ENCODE data around the gene ATP2A1.
"Not testable (repeated sequence)": the region's sequence is repeated elsewhere in the genome, so short reads cannot be mapped to it uniquely, and the experiment has no call there.

The ATP2A1 gene

DNA sequence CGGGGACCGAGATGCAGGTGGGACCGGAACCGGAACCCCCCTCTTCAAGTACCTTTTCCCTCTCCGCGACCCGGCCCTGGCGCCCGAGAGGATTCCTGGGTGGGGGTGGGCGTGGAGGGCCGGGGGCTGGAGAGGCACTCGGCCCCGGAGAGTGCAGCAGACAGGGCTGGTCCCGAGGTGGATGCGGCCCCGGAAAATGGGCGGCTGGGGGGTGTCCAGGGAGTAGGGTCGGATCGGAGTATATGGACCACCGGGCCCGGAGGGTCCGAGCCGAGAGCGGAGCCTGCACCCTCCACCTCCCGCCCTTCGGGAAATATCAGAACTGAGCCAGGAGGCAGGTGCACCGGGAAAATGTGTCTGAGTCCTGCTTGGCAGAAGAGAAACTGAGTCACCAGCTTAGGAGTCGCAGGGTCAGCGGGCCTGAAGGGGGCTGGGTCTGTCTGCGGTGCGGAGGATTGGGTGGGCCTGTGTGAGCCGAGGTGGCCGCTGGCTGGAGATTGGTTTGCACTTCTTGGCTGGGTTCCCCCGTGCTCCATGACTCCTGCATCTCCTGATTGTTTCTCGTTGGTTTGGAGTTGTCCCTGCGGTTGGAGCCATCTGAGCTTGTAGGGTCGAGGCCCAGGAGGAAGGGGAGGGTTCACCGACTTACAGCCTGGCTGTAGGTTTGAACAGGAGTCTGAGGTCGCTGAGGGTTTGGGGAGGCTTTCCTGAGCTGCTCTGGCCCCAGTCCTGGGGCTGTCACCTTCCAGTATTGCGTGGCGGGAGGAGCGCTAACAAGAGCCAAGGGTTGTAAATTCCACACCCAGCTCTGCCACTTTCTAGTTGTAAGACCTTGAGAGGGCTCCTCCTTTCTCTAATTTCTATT lies 14.1 kb upstream of the ATP2A1 start:
- no peak for DNase-seq (ENCODE audit: extremely low read depth, low read depth)
- TF ChIP-seq, protein P1, sequence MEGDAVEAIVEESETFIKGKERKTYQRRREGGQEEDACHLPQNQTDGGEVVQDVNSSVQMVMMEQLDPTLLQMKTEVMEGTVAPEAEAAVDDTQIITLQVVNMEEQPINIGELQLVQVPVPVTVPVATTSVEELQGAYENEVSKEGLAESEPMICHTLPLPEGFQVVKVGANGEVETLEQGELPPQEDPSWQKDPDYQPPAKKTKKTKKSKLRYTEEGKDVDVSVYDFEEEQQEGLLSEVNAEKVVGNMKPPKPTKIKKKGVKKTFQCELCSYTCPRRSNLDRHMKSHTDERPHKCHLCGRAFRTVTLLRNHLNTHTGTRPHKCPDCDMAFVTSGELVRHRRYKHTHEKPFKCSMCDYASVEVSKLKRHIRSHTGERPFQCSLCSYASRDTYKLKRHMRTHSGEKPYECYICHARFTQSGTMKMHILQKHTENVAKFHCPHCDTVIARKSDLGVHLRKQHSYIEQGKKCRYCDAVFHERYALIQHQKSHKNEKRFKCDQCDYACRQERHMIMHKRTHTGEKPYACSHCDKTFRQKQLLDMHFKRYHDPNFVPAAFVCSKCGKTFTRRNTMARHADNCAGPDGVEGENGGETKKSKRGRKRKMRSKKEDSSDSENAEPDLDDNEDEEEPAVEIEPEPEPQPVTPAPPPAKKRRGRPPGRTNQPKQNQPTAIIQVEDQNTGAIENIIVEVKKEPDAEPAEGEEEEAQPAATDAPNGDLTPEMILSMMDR (IDR thresholded peaks at IDR 0.05; ENCODE audit: low read depth, low read length), result no peak

DNA sequence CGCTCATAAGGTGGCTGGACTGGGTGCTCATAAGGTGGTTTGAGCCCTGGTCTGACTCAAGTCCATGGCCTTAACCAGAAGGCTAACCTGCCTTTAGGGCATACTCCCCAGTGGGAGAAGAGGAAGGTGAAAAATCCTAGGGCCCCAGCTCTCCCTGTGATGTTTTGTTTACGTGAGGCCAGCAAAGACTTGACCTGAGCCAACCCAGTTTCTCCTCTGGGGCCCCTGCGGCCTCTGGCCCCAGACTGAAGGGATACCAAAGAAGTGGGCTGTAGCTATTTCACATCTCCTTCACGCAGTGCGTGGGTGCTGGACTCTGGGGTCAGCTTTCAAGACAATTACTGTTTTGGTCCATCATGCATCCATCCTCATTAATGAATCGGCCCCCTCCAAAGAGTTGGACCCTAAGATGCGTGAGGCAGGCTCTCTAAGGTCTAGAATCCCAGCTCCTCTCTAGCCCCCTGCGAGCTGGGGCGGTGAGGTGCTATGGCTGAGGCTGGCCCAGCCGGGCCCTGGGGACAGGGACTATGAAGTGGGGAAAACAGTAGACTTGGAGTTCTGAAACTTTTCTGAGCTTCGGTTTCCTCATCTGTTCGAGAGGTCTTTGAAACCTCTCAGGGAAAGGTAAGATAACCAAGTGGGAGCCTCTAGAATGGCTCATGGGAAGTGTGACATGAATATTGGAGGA lies 13.1 kb upstream of the ATP2A1 start:
- no peak for DNase-seq (ENCODE audit: extremely low read depth, low read depth)
- TF ChIP-seq, protein P1 (IDR thresholded peaks at IDR 0.05; ENCODE audit: low read depth, low read length), result no peak

DNA sequence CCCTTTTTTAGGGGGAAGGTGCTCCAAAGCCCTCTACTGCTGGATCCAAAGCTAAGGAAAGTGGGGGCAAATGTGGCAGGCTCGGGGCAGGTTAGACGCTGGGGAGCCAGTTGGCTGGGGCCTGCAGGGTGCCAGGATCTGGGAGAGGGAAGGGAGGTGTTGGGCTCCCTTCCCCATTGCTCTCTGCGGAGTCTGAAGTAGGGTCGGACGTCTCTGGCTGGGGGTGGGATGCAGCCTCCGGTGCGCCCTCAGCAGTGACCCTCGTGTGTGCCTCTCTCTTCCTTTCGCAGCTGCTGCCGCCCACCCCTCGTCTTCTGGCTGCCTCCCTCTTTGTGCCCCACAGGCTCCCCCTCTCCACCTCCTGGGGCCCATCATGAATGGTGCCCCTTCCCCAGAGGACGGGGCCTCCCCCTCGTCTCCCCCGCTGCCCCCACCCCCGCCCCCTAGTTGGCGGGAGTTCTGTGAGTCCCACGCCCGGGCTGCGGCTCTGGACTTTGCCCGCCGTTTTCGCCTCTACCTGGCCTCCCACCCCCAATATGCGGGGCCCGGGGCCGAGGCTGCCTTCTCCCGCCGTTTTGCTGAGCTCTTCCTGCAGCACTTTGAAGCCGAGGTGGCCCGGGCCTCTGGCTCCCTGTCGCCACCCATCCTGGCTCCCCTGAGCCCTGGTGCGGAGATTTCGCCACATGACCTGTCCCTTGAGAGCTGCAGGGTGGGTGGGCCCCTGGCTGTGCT lies 12.4 kb upstream of the ATP2A1 start:
- no peak for DNase-seq (ENCODE audit: extremely low read depth, low read depth)

DNA sequence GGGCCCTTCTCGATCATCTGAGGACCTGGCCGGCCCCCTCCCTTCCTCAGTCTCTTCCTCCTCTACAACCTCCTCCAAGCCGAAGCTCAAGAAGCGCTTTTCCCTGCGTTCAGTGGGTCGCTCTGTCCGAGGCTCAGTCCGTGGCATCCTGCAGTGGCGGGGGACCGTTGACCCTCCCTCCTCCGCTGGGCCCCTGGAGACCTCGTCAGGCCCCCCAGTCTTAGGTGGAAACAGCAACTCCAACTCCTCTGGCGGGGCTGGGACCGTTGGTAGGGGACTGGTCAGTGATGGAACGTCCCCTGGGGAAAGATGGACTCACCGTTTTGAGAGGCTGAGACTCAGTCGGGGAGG lies 11.9 kb upstream of the ATP2A1 start:
- TF ChIP-seq, protein P1 (IDR thresholded peaks at IDR 0.05; ENCODE audit: low read depth, low read length), result no peak
- no peak for DNase-seq (ENCODE audit: extremely low read depth, low read depth)

More for the DNA sequence above, 12.4 kb upstream of the ATP2A1 start:
- TF ChIP-seq, protein P1 (IDR thresholded peaks at IDR 0.05; ENCODE audit: low read depth, low read length), result no peak

DNA sequence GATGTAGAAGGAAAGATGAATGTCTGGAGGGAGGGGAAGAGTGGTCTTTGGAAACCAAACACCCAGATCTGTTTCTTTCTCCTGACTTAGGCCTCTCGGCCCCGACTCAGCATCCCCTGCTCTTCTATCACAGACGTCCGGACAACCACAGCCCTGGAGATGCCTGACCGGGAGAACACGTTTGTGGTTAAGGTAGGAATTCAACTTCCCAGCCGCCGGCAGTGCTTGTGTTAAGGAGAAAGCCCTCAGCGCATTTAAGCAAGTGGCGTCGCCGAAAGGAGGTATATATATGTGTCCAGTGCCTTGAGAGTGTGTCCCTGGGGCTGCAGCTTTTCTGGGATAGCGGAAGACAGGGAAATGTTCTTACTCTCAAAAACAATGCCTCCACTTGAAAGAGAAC lies 11.0 kb upstream of the ATP2A1 start:
- DNase-seq (ENCODE audit: extremely low read depth, low read depth), result no peak

DNA sequence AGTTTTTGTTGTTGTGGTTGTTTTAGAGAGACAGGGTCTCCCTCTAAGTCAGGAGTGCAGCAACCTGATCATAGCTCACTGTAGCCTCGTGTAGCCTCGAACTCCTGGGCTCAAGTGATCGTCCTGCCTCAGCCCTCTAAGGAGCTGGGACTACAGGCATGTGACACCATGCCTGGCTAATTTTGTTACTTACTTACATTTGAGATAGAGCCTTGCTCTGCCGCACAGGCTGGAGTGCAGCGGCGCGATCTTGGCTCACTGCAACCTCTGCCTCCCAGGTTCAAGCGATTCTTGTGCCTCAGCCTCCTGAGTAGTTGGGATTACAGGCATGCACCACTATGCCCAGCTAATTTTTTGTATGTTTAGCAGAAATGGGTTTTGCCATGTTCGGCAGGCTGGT lies 10.6 kb upstream of the ATP2A1 start:
- DNase-seq (ENCODE audit: extremely low read depth, low read depth), result not testable (repeated sequence)

More for the DNA sequence above, 11.0 kb upstream of the ATP2A1 start:
- TF ChIP-seq, protein P1 (IDR thresholded peaks at IDR 0.05; ENCODE audit: low read depth, low read length), result no peak

DNA sequence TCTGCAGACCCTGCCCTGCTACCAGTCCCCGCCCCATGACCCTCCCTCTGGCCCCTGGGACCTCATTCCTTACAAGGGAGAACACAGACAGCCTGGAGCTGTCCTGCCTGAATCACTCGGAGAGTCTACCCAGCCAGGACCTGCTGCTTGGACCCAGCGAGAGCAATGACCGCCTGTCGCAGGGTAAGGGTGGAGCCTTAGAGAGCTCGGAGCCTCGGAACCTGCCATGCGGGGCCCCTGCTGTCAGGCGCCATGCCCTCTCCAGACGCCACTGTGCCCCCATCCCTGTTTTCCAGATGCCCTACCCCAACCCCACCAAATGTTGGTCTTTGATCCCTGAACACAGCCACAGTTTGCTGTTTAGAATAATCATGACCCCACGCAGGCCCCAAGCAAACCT lies 9.1 kb upstream of the ATP2A1 start:
- no peak for DNase-seq (ENCODE audit: extremely low read depth, low read depth)
- TF ChIP-seq, protein P1 (IDR thresholded peaks at IDR 0.05; ENCODE audit: low read depth, low read length), result no peak

Data from AG09319 (cell line).